LNCAP (cell line): ENCODE data around the gene YJU2.

Source experiments
- TF ChIP-seq, protein P1 (sequence below): fragments of 450-650 bp; IDR thresholded peaks from 2 replicates; pipeline ENCODE4 v1.5.1; 2017; ENCODE audit warnings: mild to moderate bottlenecking

YJU2 gene

DNA sequence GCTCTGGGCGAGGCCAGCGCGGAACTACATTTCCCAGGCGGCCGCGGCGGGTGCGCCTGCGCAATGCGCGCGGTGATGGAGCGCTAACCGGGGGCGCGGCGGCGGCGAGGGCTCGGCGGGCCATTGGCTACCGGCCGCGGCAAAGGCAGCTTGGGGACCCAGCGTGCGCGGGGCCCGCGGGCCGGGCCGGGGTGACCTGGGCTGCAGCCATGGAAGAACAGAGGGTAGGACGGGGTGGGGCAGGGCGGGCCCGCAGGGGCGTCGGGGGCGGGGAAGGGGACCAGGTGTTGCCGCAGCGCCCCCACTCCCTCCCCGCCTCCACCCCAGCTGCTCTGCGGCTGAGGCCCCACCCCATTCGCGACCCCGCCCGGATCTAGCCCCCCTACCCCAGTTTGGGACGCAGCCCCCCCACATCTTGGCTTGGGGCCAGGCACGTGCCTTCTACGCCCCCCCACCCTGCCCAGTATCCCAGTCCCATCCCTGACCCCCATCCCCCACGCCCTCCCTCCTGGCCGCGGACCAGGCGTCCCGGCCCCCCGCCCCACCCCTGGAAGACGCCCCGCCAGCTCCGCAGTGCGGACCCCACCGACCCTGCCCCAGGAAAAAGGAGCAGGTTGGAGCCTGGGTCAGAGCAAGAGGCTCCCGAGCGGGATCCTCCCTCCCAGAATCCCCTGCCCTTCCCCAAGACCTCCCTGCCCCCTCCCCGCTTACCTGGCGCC, 57.8 kb downstream of the YJU2 start, which contains the start of gene FSD1:
TSS of gene FSD1 (plus strand) at position 61 of the 719 bp plus-strand sequence. CDS start at position 210, 149 bp downstream.
- TF ChIP-seq, protein P1, sequence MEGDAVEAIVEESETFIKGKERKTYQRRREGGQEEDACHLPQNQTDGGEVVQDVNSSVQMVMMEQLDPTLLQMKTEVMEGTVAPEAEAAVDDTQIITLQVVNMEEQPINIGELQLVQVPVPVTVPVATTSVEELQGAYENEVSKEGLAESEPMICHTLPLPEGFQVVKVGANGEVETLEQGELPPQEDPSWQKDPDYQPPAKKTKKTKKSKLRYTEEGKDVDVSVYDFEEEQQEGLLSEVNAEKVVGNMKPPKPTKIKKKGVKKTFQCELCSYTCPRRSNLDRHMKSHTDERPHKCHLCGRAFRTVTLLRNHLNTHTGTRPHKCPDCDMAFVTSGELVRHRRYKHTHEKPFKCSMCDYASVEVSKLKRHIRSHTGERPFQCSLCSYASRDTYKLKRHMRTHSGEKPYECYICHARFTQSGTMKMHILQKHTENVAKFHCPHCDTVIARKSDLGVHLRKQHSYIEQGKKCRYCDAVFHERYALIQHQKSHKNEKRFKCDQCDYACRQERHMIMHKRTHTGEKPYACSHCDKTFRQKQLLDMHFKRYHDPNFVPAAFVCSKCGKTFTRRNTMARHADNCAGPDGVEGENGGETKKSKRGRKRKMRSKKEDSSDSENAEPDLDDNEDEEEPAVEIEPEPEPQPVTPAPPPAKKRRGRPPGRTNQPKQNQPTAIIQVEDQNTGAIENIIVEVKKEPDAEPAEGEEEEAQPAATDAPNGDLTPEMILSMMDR = no peak

- TF ChIP-seq, protein P1 = no peak
Observed at GRCh38 chr19:4305257-4305612, 58.4 kb downstream of the YJU2 start.

GRCh38 chr19:4305659-4306058, 58.8 kb downstream of the YJU2 start:
- TF ChIP-seq, protein P1 = no peak

DNA sequence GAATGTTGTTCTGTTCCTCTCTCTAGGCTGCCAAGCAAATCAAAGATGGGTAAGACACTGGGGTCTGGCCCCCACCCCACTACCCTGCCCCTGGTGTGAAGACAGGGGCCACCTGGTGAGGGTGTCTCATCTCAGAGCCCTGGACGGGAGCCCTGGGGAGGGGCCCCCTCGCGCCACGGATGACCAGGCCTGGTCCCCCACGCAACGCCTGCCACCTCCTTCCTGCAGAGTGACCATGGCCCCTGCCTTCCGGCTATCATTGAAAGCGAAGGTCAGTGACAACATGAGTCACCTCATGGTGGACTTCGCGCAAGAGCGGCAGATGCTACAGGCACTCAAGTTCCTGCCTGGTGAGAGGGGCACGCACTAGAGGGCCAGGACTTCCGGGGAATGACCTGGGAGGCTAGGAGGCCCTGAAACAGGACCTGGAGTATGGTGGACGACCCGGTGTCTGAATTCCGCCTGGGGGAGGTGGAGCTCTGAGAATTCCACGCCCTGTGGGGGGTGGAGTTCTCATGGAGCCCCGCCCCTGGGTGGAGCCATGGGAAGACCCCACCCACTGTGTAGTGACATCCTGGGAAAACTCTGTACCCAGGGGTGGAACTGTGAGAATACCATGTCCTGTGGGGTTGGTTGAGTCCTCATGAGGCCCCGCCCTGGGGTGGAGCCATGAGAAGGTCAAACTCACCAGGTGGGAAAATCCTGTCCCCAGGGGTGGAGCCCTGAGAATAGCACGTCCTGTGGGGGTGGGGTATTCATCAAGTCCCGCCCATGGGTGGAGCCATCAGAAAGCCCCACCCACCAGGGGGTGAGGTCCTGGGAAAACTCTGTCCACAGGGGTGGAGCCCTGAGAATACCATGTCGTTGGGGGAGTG, 63.6 kb downstream of the YJU2 start:
- TF ChIP-seq, protein P1 = no peak

DNA sequence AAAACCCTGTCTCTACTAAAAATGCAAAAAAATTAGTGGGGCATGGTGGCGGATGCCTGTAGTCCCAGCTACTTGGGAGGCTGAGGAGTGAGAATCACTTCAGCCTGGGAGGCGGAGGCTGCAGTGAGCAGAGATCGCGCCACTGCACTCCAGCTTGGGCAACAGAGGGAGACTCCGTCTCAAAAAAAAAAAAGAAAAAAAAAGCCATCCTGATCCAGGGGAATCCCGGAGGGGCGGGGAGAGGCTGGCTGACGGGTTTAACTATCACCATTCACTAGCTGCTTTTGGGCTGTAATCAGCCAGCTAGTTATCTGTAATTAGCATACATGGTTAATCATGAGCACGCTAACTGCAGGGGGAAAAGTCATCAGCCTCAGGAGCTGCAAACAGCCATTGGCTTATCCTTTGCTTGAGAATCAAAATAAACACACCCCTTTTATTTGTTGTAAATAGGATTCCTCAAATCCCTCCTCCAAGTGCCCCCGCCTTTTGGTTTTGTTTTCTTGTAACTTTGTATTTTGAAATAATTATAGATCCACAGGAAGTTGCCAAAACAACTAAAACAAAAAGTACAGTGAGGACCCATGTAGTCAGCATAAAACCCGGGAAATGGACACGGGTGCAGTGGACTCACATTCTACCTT, 67.1 kb downstream of the YJU2 start:
- TF ChIP-seq, protein P1 = no peak

- TF ChIP-seq, protein P1 = no peak
Observed at GRCh38 chr19:4316956-4317355, 70.1 kb downstream of the YJU2 start.

DNA sequence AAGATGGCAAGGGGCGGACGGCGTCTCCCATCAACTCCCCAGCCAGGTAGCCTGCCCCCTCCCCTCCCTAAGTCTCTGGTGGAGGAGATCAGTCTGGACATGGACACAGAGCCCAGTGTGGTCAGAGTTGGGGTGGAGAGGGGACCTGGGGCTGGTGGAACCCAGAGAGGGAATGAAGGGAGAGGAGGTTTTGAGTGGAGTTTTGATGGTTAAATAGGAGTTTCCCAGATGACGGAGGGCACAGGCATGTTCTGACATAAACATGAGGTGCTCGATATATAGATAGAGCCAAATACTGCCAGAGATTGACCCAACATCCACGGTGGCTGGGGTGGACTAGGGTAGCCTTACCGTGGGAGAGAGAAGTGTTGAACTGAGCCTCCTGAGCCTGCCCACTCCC, 71.6 kb downstream of the YJU2 start:
- TF ChIP-seq, protein P1 = no peak
